OCI-LY1 (cell line): Measurements from ENCODE around the gene ITIH1.
A peak's percentile ranks its signal among the peaks of the same experiment; 100 is the strongest.

Experiments
- H2AFZ ChIP-seq: fragments of 200-600 bp; sonication (generic), shearing (Covaris generic); 2 replicates; pipeline ENCODE4 v1.6.0; 2014; ENCODE audit warnings: antibody characterized with exemption, mild to moderate bottlenecking, low read length
- H3F3A ChIP-seq: fragments of 200-600 bp; sonication (generic), shearing (Covaris generic); 2 replicates; pipeline ENCODE4 v1.6.0; 2014; ENCODE audit warnings: mild to moderate bottlenecking, antibody characterized with exemption, low read length, moderate library complexity; ENCODE audit not compliant: insufficient read depth
- H3K27ac ChIP-seq: fragments of 200-600 bp; sonication (generic); 2 replicates; pipeline ENCODE4 v1.5.1; 2014; ENCODE audit warnings: low read length, mixed run types, mild to moderate bottlenecking, low read depth; ENCODE audit not compliant: poor library complexity, severe bottlenecking
- H3K27me3 ChIP-seq: fragments of 200-600 bp; sonication (generic); 2 replicates; pipeline ENCODE4 v1.6.0; 2014; ENCODE audit warnings: antibody characterized with exemption, mild to moderate bottlenecking, low read length, moderate library complexity; ENCODE audit not compliant: insufficient read depth
- H3K36me3 ChIP-seq: fragments of 200-600 bp; sonication (generic); 2 replicates; pipeline ENCODE4 v1.6.1; 2014; ENCODE audit warnings: mild to moderate bottlenecking, antibody characterized with exemption, low read length, moderate library complexity, mixed read lengths; ENCODE audit not compliant: insufficient read depth
- H3K4me1 ChIP-seq: fragments of 200-600 bp; sonication (generic); 2 replicates; pipeline ENCODE4 v1.5.1; 2014; ENCODE audit warnings: mild to moderate bottlenecking, low read length, moderate library complexity; ENCODE audit not compliant: insufficient read depth, severe bottlenecking
- H3K4me2 ChIP-seq: fragments of 200-600 bp; sonication (generic), shearing (Covaris generic); 2 replicates; pipeline ENCODE4 v1.6.1; 2014; ENCODE audit warnings: low read length
- H3K4me3 ChIP-seq: fragments of 200-600 bp; sonication (generic); 2 replicates; pipeline ENCODE4 v1.5.1; 2014; ENCODE audit warnings: low read length, low read depth, mild to moderate bottlenecking, mixed read lengths; ENCODE audit not compliant: poor library complexity, severe bottlenecking
- H3K79me2 ChIP-seq: fragments of 200-600 bp; shearing (Covaris generic); 2 replicates; pipeline ENCODE4 v1.6.1; 2016; ENCODE audit warnings: mixed run types, low read length, mixed read lengths; ENCODE audit not compliant: insufficient read depth
- H3K9ac ChIP-seq: fragments of 200-600 bp; sonication (generic), shearing (Covaris generic); 2 replicates; pipeline ENCODE4 v1.6.1; 2014; ENCODE audit warnings: mild to moderate bottlenecking, low read length, mixed read lengths
- H3K9me2 ChIP-seq: fragments of 200-600 bp; sonication (generic), shearing (Covaris generic); 2 replicates; pipeline ENCODE4 v1.6.1; 2014; ENCODE audit warnings: low read depth, mild to moderate bottlenecking, low read length, mixed read lengths
- H3K9me3 ChIP-seq: fragments of 200-600 bp; shearing (Covaris generic); 2 replicates; pipeline ENCODE4 v1.6.1; 2014; ENCODE audit warnings: low read length, mixed read lengths
- H4K20me1 ChIP-seq: fragments of 200-600 bp; sonication (generic), shearing (Covaris generic); 2 replicates; pipeline ENCODE4 v1.6.0; 2016; ENCODE audit warnings: mild to moderate bottlenecking, low read length; ENCODE audit not compliant: insufficient read depth
- CTCF ChIP-seq: fragments of 200-600 bp; sonication (generic), shearing (Covaris generic); IDR thresholded peaks from 2 replicates; pipeline ENCODE4 v1.5.1; 2017; ENCODE audit warnings: mild to moderate bottlenecking, antibody characterized with exemption, low read length, moderate library complexity, mixed read lengths
- EZH2 ChIP-seq: fragments of 200-600 bp; sonication (generic), shearing (Covaris generic); IDR thresholded peaks from 2 replicates; pipeline ENCODE4 v1.8.0; 2017; ENCODE audit warnings: borderline replicate concordance, mixed run types, mild to moderate bottlenecking, antibody characterized with exemption, low read length, moderate library complexity, mixed read lengths

Gene ITIH1

GRCh38 chr3:52791928-52792327 lies 14.5 kb downstream of the ITIH1 start:
- Histone ChIP-seq H3K9me2 (no peaks in the 10 kb centered on the region), H3K4me1 (no peaks in the 10 kb centered on the region), H3F3A (no peaks in the 10 kb centered on the region), H4K20me1 (no peaks in the 10 kb centered on the region), H3K36me3 (no peaks in the 10 kb centered on the region), H3K9me3 (no peaks in the 10 kb centered on the region), H2AFZ (no peak overlapping the region), H3K27ac (no peak overlapping the region), H3K27me3 (no peaks in the 10 kb centered on the region; the same call in 1 of the 2 replicates), H3K79me2 (no peaks in the 10 kb centered on the region), H3K4me3 (no peak overlapping the region), H3K4me2 (no peak overlapping the region), H3K9ac (no peak overlapping the region)
- no peak for TF ChIP-seq CTCF
- TF ChIP-seq EZH2, result no peak

- no peaks in the 10 kb centered on the region for H4K20me1 ChIP-seq
- H3K4me1 ChIP-seq, result no peaks in the 10 kb centered on the region
- H3K4me2 ChIP-seq, result no peak overlapping the region
- no peaks in the 10 kb centered on the region for H3K79me2 ChIP-seq
- H3K9me2 ChIP-seq, result no peaks in the 10 kb centered on the region
- no peak overlapping the region for H3K9ac ChIP-seq
- H3K27me3 ChIP-seq, result no peaks in the 10 kb centered on the region; the same call in 1 of the 2 replicates
- no peaks in the 10 kb centered on the region for H3F3A ChIP-seq
- H3K9me3 ChIP-seq, result no peaks in the 10 kb centered on the region
- no peaks in the 10 kb centered on the region for H3K36me3 ChIP-seq
- TF ChIP-seq EZH2, result no peak
- TF ChIP-seq CTCF, result peak; percentile 53
- H3K4me3 ChIP-seq, result no peak overlapping the region
- H3K27ac ChIP-seq, result no peak overlapping the region
- no peak overlapping the region for H2AFZ ChIP-seq
Observed at GRCh38 chr3:52792413-52792812, 15.0 kb downstream of the ITIH1 start.

GRCh38 chr3:52792961-52793695 lies 15.7 kb downstream of the ITIH1 start:
- H3K9me3 ChIP-seq, result no peaks in the 10 kb centered on the region
- H3K27me3 ChIP-seq, result no peaks in the 10 kb centered on the region; the same call in 1 of the 2 replicates
- H3K9me2 ChIP-seq, result no peaks in the 10 kb centered on the region
- no peaks in the 10 kb centered on the region for H3K36me3 ChIP-seq
- no peaks in the 10 kb centered on the region for H3K4me1 ChIP-seq
- TF ChIP-seq CTCF (no peak), EZH2 (no peak)
- no peak overlapping the region for H2AFZ ChIP-seq
- H3F3A ChIP-seq, result no peaks in the 10 kb centered on the region
- H3K9ac ChIP-seq, result no peak overlapping the region
- H3K79me2 ChIP-seq, result no peaks in the 10 kb centered on the region
- H3K4me2 ChIP-seq, result no peak overlapping the region
- H4K20me1 ChIP-seq, result no peaks in the 10 kb centered on the region
- no peak overlapping the region for H3K4me3 ChIP-seq
- H3K27ac ChIP-seq, result no peak overlapping the region
